Choroid plexus epithelial cell (primary cell): ENCODE measurements around the gene TOP3B.

ENCODE experiments used
- DNase-seq: peaks from one replicate; pipeline ENCODE4 v3.0.0-alpha.2; 2010; ENCODE audit warnings: low read depth
- H3K4me3 ChIP-seq: 2 replicates; pipeline ENCODE4 v1.5.1; 2011; ENCODE audit warnings: low read depth, mild to moderate bottlenecking, control low read depth, low read length, moderate library complexity
- CTCF ChIP-seq: conservative IDR thresholded peaks from 2 replicates; pipeline ENCODE4 v1.5.1; 2011; ENCODE audit warnings: low read depth, mild to moderate bottlenecking, control low read depth, inconsistent platforms, low read length, moderate library complexity

TOP3B gene

DNA sequence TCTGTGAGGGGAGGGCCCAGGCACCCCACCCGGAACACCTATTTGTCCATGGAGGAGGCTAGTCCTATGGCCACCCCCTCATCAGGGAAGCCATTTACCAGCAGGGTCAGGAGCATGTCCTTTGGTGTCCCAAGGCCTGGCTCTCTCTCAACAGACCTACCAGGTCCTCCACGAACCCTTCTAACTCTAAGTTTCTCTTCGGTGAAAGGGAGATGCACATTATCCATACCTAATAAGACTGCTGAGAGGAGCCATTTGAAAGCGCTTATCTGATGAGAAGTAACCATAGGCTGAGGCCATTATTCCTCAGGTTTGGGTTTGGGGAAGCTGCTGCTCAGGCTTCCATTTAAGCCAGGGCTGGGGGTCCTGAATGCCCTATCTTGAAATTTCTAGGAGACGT is 9.2 kb upstream of the TOP3B start:
- DNase-seq, result no peak
- no peak overlapping the region for H3K4me3 ChIP-seq
- TF ChIP-seq CTCF, result no peak

DNA sequence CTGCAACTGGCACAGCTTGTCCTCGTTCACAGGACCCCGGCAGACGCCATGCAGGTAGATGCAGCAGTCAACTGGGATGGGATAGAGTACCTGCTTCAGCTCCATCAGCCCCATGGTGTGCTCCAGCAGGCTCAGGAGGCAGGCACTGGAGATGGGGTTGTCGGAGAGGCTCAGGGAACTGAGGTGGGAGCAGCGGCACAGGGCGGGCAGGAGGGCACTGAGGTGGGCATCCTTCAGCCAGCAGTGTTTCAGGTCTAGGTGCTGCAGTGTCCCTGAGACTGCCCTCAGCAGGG is 8.7 kb upstream of the TOP3B start:
- no peak for DNase-seq
- TF ChIP-seq CTCF, result no peak
- no peak overlapping the region for H3K4me3 ChIP-seq

DNA sequence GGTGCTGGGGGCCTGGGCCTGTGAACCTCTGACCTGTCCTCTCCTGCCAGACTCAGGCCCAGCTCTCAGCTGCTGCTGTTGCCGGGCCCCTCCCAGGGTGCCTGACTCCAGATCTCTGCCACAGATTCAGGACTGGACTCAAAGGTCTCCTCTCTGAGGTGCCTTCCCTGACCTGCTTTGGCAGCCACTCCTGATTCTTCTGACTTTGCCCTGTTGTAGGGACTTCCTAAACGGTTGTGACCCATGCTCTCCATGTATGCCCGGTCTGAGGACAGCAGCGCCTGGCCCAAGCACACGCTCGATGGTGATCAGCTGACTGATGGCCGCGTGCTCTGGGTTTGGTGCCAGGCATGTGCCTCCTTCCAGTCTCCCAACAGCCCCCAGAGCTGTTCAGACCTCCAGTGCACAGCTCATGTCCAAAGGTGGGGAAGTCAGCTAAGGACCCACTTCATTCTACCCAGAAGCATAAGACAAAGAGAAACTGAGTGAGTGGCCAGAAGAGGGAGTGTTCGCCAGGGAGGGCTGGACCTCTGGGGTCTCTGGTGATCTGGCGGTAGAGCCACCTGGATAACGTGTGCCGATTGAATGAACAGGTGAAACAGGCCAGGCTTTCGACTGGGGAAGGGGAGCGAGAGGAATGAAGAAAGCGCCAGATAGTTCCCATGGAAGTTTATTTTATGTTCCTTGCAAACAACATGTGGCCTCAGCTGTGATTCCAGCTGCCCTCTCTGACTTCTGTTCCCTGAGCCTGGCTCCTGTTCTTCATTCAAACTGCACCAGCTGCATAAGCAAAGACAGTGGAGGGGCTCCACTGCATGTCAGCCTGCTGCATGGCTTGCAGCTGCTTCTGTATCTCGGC is 8.1 kb upstream of the TOP3B start:
- DNase-seq, result no peak
- no peak overlapping the region for H3K4me3 ChIP-seq
- TF ChIP-seq CTCF, result no peak

DNA sequence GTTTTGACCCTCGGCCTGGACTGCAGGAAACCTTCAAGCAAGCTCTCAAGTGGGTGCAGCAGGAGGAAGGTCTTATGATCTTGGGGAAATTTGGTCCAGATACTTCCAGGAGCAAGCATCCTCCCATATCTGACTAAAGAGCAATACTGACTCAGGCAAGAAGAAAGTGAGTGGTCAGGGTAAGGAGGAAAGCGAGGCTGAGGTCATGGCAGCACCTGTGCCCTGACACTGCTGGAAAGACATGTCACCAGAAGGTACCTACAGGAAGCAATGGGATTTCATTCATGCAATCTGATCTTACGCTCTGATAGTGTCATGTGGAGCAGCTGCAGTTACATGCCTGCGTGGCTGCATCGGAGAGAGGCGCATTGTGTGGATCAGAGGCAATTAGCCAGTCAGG is 6.5 kb upstream of the TOP3B start:
- H3K4me3 ChIP-seq, result no peak overlapping the region
- TF ChIP-seq CTCF, result no peak
- DNase-seq, result no peak

DNA sequence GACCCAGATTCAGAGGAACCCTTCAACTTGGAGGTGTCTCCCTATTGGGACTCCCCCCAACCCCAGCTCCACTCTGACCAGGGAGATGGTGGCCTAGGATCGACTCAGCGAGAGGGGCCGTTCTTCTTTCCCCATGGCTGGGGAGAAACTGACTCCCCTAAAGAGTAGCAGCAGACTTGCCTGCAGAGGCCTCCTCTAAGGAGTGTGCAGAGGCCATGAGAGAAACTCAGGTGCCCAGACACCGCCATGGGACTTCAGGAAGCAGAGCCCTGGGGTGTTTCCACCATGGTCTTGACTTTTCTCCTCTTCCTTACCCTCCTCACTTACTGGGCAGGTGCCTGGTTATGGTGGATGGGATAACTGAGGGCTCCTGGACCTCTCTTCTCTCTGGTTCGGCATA is 2.6 kb upstream of the TOP3B start:
- TF ChIP-seq CTCF, result no peak
- no peak overlapping the region for H3K4me3 ChIP-seq
- no peak for DNase-seq

GRCh38 chr22:21984793-21985192 is 2.2 kb upstream of the TOP3B start:
- TF ChIP-seq CTCF, result peak; percentile 79
- DNase-seq, result peak; percentile 71
- no peak overlapping the region for H3K4me3 ChIP-seq

GRCh38 chr22:21981874-21982273 is 713 bp downstream of the TOP3B start:
- no peak for TF ChIP-seq CTCF
- H3K4me3 ChIP-seq, result peak overlapping the region; percentile 92
- DNase-seq, result peak; percentile 4
